ENCODE results near the gene CCDC12. TPM values are rescaled to one million over a fixed set of nuclear protein-coding genes. Genes with fewer than 3 reads are reported as not detected.

The CCDC12 gene
- total and polyA plus RNA-seq, 2 of the 13 experiments (the other 11 are each of a cell fraction or from before 2014, with no cell fraction given), result 30.1 to 49.5 TPM

GRCh38 chr3:47008851-47009224, 32.3 kb upstream of the CCDC12 start:
- ChIA-PET CTCF (ENCODE audit: low intra/inter-chr PET ratio, low total read pairs) (no interaction called here), POLR2A (no interaction called here)
- no peak for DNase-seq (ENCODE audit: low spot score)
- Histone ChIP-seq H3K36me3 (replicated peaks in 1 of 2; ENCODE audit: control insufficient read depth in 1 of 2, insufficient read depth in 2 of 2, low read length in 2 of 2) (peaks cover 5 to 21% of the 10 kb centered on the region in 2 experiments), H3K79me2 (ENCODE audit: insufficient read depth, low read length) (no peaks in the 10 kb centered on the region), H3K9me3 (ENCODE audit: low read length) (no peaks in the 10 kb centered on the region), H3K4me3 (replicated peaks in 1 of 3; ENCODE audit: insufficient read depth in 1 of 3, low read depth in 2 of 3, low read length in 3 of 3) (no peak overlapping the region), H3K4me2 (ENCODE audit: low read depth, low read length) (no peak overlapping the region), H3K27me3 (ENCODE audit: control insufficient read depth in 1 of 2, insufficient read depth in 2 of 2, low read length in 2 of 2) (no peaks in the 10 kb centered on the region), H3K9ac (ENCODE audit: insufficient read depth, low read depth, low read length) (no peak overlapping the region), H2AFZ (ENCODE audit: low read length) (no peak overlapping the region), H3K4me1 (ENCODE audit: insufficient read depth, low read length) (no peaks in the 10 kb centered on the region), H3K27ac (ENCODE audit: extremely low read length, insufficient read depth, low read length) (no peak overlapping the region), H4K20me1 (ENCODE audit: insufficient read depth, low read length) (no peaks in the 10 kb centered on the region)
- intact Hi-C loops (cut with micrococcal nuclease; ENCODE audit: unreplicated experiment) (no loop called here), in situ Hi-C loops (cut with HindIII; ENCODE audit: extremely low pct_ligation_motif_present, low pct_unique_long_range_greater_than_20kb) (no loop called here)
- FAIRE-seq, result no peak
- WGBS (ENCODE audit: low lambda C conversion rate), result 96% methylated on average over 10 of the region's 23 CpGs
- no peak for ATAC-seq
- no TSS peak for BruUV-seq (replicated peaks)
- TF ChIP-seq MXD4 (CRISPR knock-in tag; IDR thresholded peaks at IDR 0.05), result no peak
- no peak for TF ChIP-seq ZNF367 (CRISPR knock-in tag; IDR thresholded peaks at IDR 0.05; ENCODE audit: borderline replicate concordance)
- TF ChIP-seq ZNF501 (CRISPR knock-in tag; IDR thresholded peaks at IDR 0.05), result no peak
- TF ChIP-seq IRF9 (CRISPR knock-in tag; IDR thresholded peaks at IDR 0.05; ENCODE audit: borderline replicate concordance), result no peak
- no peak for TF ChIP-seq ZNF670 (CRISPR knock-in tag; IDR thresholded peaks at IDR 0.05; ENCODE audit: borderline replicate concordance)
- no peak for TF ChIP-seq YY1 (IDR thresholded peaks at IDR 0.05; ENCODE audit: insufficient read depth, insufficient replicate concordance, low read depth, low read length)
- no peak for TF ChIP-seq ZNF232 (CRISPR knock-in tag; IDR thresholded peaks at IDR 0.05; ENCODE audit: borderline replicate concordance)
- no peak for TF ChIP-seq PCBP2 (optimal IDR thresholded peaks at IDR 0.05; ENCODE audit: low read depth, low read length, poor library complexity, severe bottlenecking)
- TF ChIP-seq DMTF1 (CRISPR knock-in tag; IDR thresholded peaks at IDR 0.05), result no peak
- TF ChIP-seq TIGD3 (CRISPR knock-in tag; IDR thresholded peaks at IDR 0.05; ENCODE audit: borderline replicate concordance), result no peak
- no peak for TF ChIP-seq ZMYM4 (CRISPR knock-in tag; IDR thresholded peaks at IDR 0.05)
